Testis (tissue), 3 donors: ENCODE measurements around the gene SYNGR4. TPM values are rescaled to one million over a fixed set of nuclear protein-coding genes. Genes with fewer than 3 reads are reported as not detected.

Source experiments
- DNase-seq: peaks from one replicate; pipeline ENCODE4 v3.0.0-alpha.2; 2019
- H3K27ac ChIP-seq, 2 donors: fragments of 200-600 bp; sonication (generic); one replicate each; pipeline ENCODE4 v1.5.1; 2019
- H3K27me3 ChIP-seq: fragments of 200-600 bp; sonication (generic); one replicate; pipeline ENCODE4 v1.5.1; 2019
- H3K36me3 ChIP-seq: fragments of 200-600 bp; sonication (generic); one replicate; pipeline ENCODE4 v1.5.1; 2017; ENCODE audit warnings: low read depth; ENCODE audit errors: missing control alignments
- H3K4me1 ChIP-seq: fragments of 200-600 bp; sonication (generic); one replicate; pipeline ENCODE4 v1.5.1; 2019
- H3K4me3 ChIP-seq, 2 donors: fragments of 200-600 bp; sonication (generic); one replicate each; pipeline ENCODE4 v1.5.1; 2017 to 2019
- H3K9me3 ChIP-seq: fragments of 200-600 bp; sonication (generic); one replicate; pipeline ENCODE4 v1.5.1; 2017
- POLR2A ChIP-seq: fragments of 450-650 bp; IDR thresholded peaks from one replicate; pipeline ENCODE4 v1.6.1; 2017; ENCODE audit warnings: antibody characterized with exemption, mild to moderate bottlenecking, moderate library complexity
- WGBS, 2 donors: methylation state at CpG; one replicate each; pipeline ENCODE4 v1.1.5; 2018; 5-methylcytosine and 5-hydroxymethylcytosine counted together
- intact Hi-C: fragments of 100-400 bp; cut with DNase I; formaldehyde crosslinking; loops from one replicate; pipeline ENCODE4 v1.15.1; 2023; ENCODE audit warnings: low total_unique reads
- polyA plus RNA-seq: library from polyadenylated mRNA; stranded (reverse); fragments of 350-450 nt; fragmentation: Illumina TruSeq; extraction: RNeasy Lipid Tissue Mini Kit (QIAGEN cat#74804); gene quantifications from one replicate; pipeline ENCODE4 v1.2.3, GENCODE V29; 2014; ENCODE audit warnings: low read depth, low replicate concordance; ENCODE audit not compliant: insufficient read depth
- total RNA-seq, 2 donors: library from RNA; depleted of rRNA; stranded (reverse); fragments of >200 nt; gene quantifications; one replicate each; pipeline ENCODE4 v1.2.3, GENCODE V29; 2016
- TF ChIP-seq, protein P1 (sequence below), 3 experiments: fragments of 450-650 bp in 2 of 3; fragments of 200-600 bp in 1 of 3; sonication (generic) in 1 of 3; IDR thresholded peaks; one replicate each; pipeline ENCODE4 v1.5.1; 2016 to 2019; ENCODE audit warnings: antibody characterized with exemption in 3 of 3, mild to moderate bottlenecking in 2 of 3, moderate library complexity in 1 of 3

Gene SYNGR4
- total and polyA plus RNA-seq, 3 donors from 2014 or later: 21.8 to 112 (median 26.1) TPM

- intact Hi-C loops: no loop called here
- WGBS, 2 donors: 3 to 5% methylated on average over 13 to 26 of the region's 26 CpGs
- TF ChIP-seq, protein P1, sequence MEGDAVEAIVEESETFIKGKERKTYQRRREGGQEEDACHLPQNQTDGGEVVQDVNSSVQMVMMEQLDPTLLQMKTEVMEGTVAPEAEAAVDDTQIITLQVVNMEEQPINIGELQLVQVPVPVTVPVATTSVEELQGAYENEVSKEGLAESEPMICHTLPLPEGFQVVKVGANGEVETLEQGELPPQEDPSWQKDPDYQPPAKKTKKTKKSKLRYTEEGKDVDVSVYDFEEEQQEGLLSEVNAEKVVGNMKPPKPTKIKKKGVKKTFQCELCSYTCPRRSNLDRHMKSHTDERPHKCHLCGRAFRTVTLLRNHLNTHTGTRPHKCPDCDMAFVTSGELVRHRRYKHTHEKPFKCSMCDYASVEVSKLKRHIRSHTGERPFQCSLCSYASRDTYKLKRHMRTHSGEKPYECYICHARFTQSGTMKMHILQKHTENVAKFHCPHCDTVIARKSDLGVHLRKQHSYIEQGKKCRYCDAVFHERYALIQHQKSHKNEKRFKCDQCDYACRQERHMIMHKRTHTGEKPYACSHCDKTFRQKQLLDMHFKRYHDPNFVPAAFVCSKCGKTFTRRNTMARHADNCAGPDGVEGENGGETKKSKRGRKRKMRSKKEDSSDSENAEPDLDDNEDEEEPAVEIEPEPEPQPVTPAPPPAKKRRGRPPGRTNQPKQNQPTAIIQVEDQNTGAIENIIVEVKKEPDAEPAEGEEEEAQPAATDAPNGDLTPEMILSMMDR (IDR thresholded peaks at IDR 0.05): no peak
- TF ChIP-seq POLR2A: no peak
- no peaks in the 10 kb centered on the region for H3K36me3 ChIP-seq
- H3K27ac ChIP-seq: peak overlapping the region; percentile 91 to 92
- DNase-seq: peak; percentile 98
- H3K9me3 ChIP-seq: no peaks in the 10 kb centered on the region
- peaks cover 5% of the 10 kb centered on the region for H3K4me1 ChIP-seq
- peak overlapping the region; percentile 59 to 74 for H3K4me3 ChIP-seq
- H3K27me3 ChIP-seq: no peaks in the 10 kb centered on the region
These were observed 1.3 kb upstream of the SYNGR4 start for GRCh38 chr19:48362716-48363499.

GRCh38 chr19:48363500-48363809 lies 712 bp upstream of the SYNGR4 start:
- no peaks in the 10 kb centered on the region for H3K36me3 ChIP-seq
- peak overlapping the region; percentile 59 to 74 for H3K4me3 ChIP-seq
- TF ChIP-seq POLR2A: no peak
- TF ChIP-seq, protein P1 (IDR thresholded peaks at IDR 0.05): no peak
- intact Hi-C loops: no loop called here
- 1% methylated on average over 10 of the region's 10 CpGs; no CpG with 5 or more reads in 1 of the 2 donors for WGBS, 2 donors
- peak overlapping the region; percentile 91 to 92 for H3K27ac ChIP-seq
- no peak for DNase-seq
- H3K9me3 ChIP-seq: no peaks in the 10 kb centered on the region
- H3K4me1 ChIP-seq: peaks cover 11% of the 10 kb centered on the region
- no peaks in the 10 kb centered on the region for H3K27me3 ChIP-seq

GRCh38 chr19:48364598-48365348 lies 606 bp downstream of the SYNGR4 start:
- H3K27ac ChIP-seq: peak overlapping the region; percentile 91 to 92
- 52 to 62% methylated on average over 10 of the region's 10 CpGs for WGBS, 2 donors
- no peak for TF ChIP-seq POLR2A
- TF ChIP-seq, protein P1 (IDR thresholded peaks at IDR 0.05): no peak
- no peaks in the 10 kb centered on the region for H3K36me3 ChIP-seq
- DNase-seq: no peak
- H3K27me3 ChIP-seq: no peaks in the 10 kb centered on the region
- intact Hi-C loops: no loop called here
- H3K4me3 ChIP-seq: peak overlapping the region; percentile 59 to 74
- H3K4me1 ChIP-seq: peaks cover 12% of the 10 kb centered on the region
- no peaks in the 10 kb centered on the region for H3K9me3 ChIP-seq

DNA sequence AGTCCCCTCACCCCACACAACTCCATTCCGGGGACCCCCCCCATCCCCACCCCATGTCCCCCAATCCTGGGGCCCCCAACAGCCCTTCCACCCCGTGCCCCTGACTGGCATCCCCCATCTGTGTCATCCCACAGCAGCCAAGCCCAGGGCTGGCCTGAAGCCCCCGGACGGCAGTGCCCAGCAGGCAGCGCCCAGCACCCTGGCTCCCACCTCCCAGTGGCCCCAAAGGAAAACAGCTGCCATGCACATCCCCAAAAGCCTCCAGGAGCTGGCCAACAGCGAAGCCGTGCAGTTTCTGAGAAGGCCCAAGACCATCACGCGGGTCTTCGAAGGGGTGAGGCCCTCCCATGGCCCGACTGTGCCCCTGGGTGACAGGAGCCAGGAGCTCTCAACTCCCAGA lies 1.4 kb downstream of the SYNGR4 start:
- H3K9me3 ChIP-seq: no peaks in the 10 kb centered on the region
- no peak for DNase-seq
- 97% methylated on average over 10 of the region's 11 CpGs for WGBS, 2 donors
- no peak overlapping the region for H3K4me3 ChIP-seq
- no peak for TF ChIP-seq POLR2A
- TF ChIP-seq, protein P1 (IDR thresholded peaks at IDR 0.05): no peak
- intact Hi-C loops: no loop called here
- no peaks in the 10 kb centered on the region for H3K36me3 ChIP-seq
- no peaks in the 10 kb centered on the region for H3K27me3 ChIP-seq
- no peak overlapping the region for H3K27ac ChIP-seq
- peaks cover 12% of the 10 kb centered on the region for H3K4me1 ChIP-seq
